ENCODE data around the gene ANKRD45. TPM values are rescaled to one million over a fixed set of nuclear protein-coding genes. Genes with fewer than 3 reads are reported as not detected.
"Not testable (repeated sequence)": the region's sequence is repeated elsewhere in the genome, so short reads cannot be mapped to it uniquely, and the experiment has no call there.

ANKRD45 gene
- total and polyA plus RNA-seq, 8 donors = 0.15 to 0.19 TPM; not detected in 6

DNA sequence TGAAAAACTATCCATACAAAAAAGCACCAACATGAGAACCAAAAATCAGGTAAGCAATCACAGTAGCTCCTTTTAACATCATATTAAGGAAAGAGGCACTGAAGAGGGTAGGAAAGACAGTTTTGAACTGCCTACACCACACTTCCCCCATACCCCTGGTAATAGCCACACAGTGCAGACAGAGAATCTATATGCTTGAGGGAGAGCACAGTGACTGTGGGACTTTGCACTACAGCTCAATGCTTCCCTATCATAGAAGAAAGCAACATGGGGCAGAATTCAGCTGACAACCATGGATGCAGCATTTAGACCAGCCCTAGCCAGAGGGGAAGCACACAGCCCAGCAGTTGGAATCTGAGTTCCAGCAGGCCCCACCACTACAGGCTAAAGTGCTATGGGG, 42.4 kb downstream of the ANKRD45 start:
- no peaks in the 10 kb centered on the region for H3K9me3 ChIP-seq

DNA sequence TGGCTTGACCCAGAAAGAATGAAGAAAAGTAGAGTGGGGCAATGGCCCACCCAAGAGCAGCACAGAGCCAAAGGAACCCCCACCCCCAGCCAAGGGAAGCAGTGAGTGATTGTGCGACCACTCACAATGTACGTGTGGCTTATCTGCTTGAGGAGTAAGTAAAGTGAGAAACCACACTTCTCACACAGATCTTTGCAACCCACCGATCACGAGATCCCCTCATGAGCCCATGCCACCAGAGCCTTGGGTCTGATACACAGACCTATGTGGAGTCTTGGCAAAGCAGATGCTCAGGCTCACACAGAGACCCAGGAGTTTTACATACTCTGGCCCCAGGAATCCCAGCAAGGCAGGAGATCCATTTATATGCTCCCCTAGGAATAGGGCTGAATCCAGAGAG, 52.8 kb downstream of the ANKRD45 start:
- intact Hi-C loops (cut with DNase I; ENCODE audit: low total_unique reads) = no loop called here
- Histone ChIP-seq H3K36me3 (no peaks in the 10 kb centered on the region), H3K4me3 (no peak overlapping the region), H3K27me3 (no peaks in the 10 kb centered on the region), H3K27ac (no peak overlapping the region), H3K4me1 (no peaks in the 10 kb centered on the region), H3K9me3 (peaks cover 5 to 27% (median 19%) of the 10 kb centered on the region in 4 donors)
- no peak for TF ChIP-seq CTCF (IDR thresholded peaks at IDR 0.05)
- no peak for TF ChIP-seq POLR2A (IDR thresholded peaks at IDR 0.05)
- no peak for TF ChIP-seq EP300 (IDR thresholded peaks at IDR 0.05)
- no peak for TF ChIP-seq POLR2AphosphoS5 (IDR thresholded peaks at IDR 0.05)
- no peak for DNase-seq
- 81 to 88% (median 86%) methylated on average over 4 of the region's 4 CpGs for WGBS, 5 donors

More for the DNA sequence above, 42.4 kb downstream of the ANKRD45 start:
- Histone ChIP-seq H3K27ac (no peak overlapping the region), H3K27me3 (no peaks in the 10 kb centered on the region), H3K4me3 (no peak overlapping the region), H3K36me3 (no peaks in the 10 kb centered on the region), H3K4me1 (no peaks in the 10 kb centered on the region)
- DNase-seq = no peak
- intact Hi-C loops (cut with DNase I; ENCODE audit: low total_unique reads) = no loop called here
- no peak for TF ChIP-seq POLR2A (IDR thresholded peaks at IDR 0.05)
- no peak for TF ChIP-seq CTCF (IDR thresholded peaks at IDR 0.05)
- no peak for TF ChIP-seq EP300 (IDR thresholded peaks at IDR 0.05)
- no peak for TF ChIP-seq POLR2AphosphoS5 (IDR thresholded peaks at IDR 0.05)

- DNase-seq; H3K9me3 ChIP-seq; H3K4me1 ChIP-seq; H3K36me3 ChIP-seq; H3K27me3 ChIP-seq; H3K27ac ChIP-seq; H3K4me3 ChIP-seq; intact Hi-C loops (cut with DNase I; ENCODE audit: low total_unique reads): not testable (repeated sequence)
- 92 to 96% (median 94%) methylated on average over 4 to 32 of the region's 32 CpGs for WGBS, 5 donors
Observed at GRCh38 chr1:173613086-173613485, 56.6 kb downstream of the ANKRD45 start.

- TF ChIP-seq POLR2AphosphoS5 (IDR thresholded peaks at IDR 0.05) (no peak), POLR2A (IDR thresholded peaks at IDR 0.05) (no peak), EP300 (IDR thresholded peaks at IDR 0.05) (no peak), CTCF (IDR thresholded peaks at IDR 0.05) (no peak)
- 72 to 90% (median 81%) methylated on average over 4 of the region's 4 CpGs for WGBS, 5 donors
- H3K4me3 ChIP-seq = no peak overlapping the region
- no peaks in the 10 kb centered on the region for H3K27me3 ChIP-seq
- no peaks in the 10 kb centered on the region for H3K9me3 ChIP-seq
- H3K36me3 ChIP-seq = no peaks in the 10 kb centered on the region
- intact Hi-C loops (cut with DNase I; ENCODE audit: low total_unique reads) = no loop called here
- no peaks in the 10 kb centered on the region for H3K4me1 ChIP-seq
- DNase-seq = no peak
- no peak overlapping the region for H3K27ac ChIP-seq
Observed at GRCh38 chr1:173608503-173609216, 61.0 kb downstream of the ANKRD45 start.

GRCh38 chr1:173603056-173603591, 66.5 kb downstream of the ANKRD45 start, which contains the start of gene SLC9C2:
Gene SLC9C2, minus strand, starts transcription at chr1:173603072. Its CDS starts 1,296 bp downstream, at chr1:173601776.
- H3K4me3 ChIP-seq = peak within 1 kb of the TSS; percentile 9 to 31 (median 26)
- H3K27ac ChIP-seq = peak within 1 kb of the TSS; percentile 16 to 74 (median 63)
- peak; percentile 46 to 74 for DNase-seq
- no peaks in the 10 kb centered on the region for H3K9me3 ChIP-seq
- no peaks in the 10 kb centered on the region for H3K27me3 ChIP-seq
- 19 to 31% (median 26%) methylated on average over 5 of the region's 5 CpGs for WGBS, 5 donors
- intact Hi-C loops (cut with DNase I; ENCODE audit: low total_unique reads) = no loop called here
- TF ChIP-seq POLR2AphosphoS5 (IDR thresholded peaks at IDR 0.05) = peak in 1 of 3 donors; percentile 23
- no peak for TF ChIP-seq EP300 (IDR thresholded peaks at IDR 0.05)
- no peak for TF ChIP-seq CTCF (IDR thresholded peaks at IDR 0.05)
- H3K36me3 ChIP-seq = no peaks in the 10 kb centered on the region
- no peaks in the 10 kb centered on the region for H3K4me1 ChIP-seq
